Measurements from ENCODE around the gene SLC39A8. TPM values are rescaled to one million over a fixed set of nuclear protein-coding genes. Genes with fewer than 3 reads are reported as not detected.
"Not testable (repeated sequence)": the region's sequence is repeated elsewhere in the genome, so short reads cannot be mapped to it uniquely, and the experiment has no call there.

Gene SLC39A8
- total and polyA plus RNA-seq, 4 donors: 179 to 314 (median 235) TPM

DNA sequence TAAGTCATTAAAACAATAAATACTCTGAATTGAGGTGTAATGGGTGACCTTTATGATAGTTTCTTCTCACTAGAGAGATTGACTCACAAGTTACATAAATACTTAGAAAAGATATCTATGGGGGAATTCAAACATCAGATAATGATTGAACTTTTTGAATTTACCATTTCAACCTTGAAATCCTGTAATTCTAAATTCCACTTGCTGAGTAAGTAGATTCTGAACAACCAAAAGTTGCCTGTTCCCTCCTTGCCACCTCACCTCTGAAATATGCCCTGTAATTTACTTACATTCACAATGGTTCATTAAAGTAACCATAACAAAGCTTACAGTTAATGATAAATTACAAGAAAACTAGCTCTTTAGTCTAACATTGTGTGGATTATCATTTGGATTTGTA, 43.3 kb upstream of the SLC39A8 start:
- H3K4me3 ChIP-seq: no peak overlapping the region
- H3K27ac ChIP-seq (ENCODE audit: low read depth in 1 of 2, low read length in 1 of 2): no peak overlapping the region
- TF ChIP-seq, protein P1, sequence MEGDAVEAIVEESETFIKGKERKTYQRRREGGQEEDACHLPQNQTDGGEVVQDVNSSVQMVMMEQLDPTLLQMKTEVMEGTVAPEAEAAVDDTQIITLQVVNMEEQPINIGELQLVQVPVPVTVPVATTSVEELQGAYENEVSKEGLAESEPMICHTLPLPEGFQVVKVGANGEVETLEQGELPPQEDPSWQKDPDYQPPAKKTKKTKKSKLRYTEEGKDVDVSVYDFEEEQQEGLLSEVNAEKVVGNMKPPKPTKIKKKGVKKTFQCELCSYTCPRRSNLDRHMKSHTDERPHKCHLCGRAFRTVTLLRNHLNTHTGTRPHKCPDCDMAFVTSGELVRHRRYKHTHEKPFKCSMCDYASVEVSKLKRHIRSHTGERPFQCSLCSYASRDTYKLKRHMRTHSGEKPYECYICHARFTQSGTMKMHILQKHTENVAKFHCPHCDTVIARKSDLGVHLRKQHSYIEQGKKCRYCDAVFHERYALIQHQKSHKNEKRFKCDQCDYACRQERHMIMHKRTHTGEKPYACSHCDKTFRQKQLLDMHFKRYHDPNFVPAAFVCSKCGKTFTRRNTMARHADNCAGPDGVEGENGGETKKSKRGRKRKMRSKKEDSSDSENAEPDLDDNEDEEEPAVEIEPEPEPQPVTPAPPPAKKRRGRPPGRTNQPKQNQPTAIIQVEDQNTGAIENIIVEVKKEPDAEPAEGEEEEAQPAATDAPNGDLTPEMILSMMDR (IDR thresholded peaks at IDR 0.05; ENCODE audit: control extremely low read depth, extremely low read depth): no peak
- no peak overlapping the region for H3K9ac ChIP-seq (ENCODE audit: insufficient read depth in 1 of 2, low read length in 2 of 2)
- H3K4me1 ChIP-seq (ENCODE audit: control insufficient read depth in 5 of 5, insufficient read depth in 5 of 5, low read length in 5 of 5): peaks cover 0 to 9% (median 0%) of the 10 kb centered on the region in 5 donors
- ATAC-seq (ENCODE audit: insufficient read depth, low FRiP score): no peak
- H3K9me3 ChIP-seq (ENCODE audit: control insufficient read depth in 4 of 4, insufficient read depth in 3 of 4, low read length in 3 of 4): peaks cover 0 to under 1% (median 0%) of the 10 kb centered on the region in 4 donors
- H3K36me3 ChIP-seq (ENCODE audit: control insufficient read depth in 4 of 4, insufficient read depth in 4 of 4, low read length in 4 of 4): no peaks in the 10 kb centered on the region
- no peak for DNase-seq
- peaks cover 0 to 9% (median 2%) of the 10 kb centered on the region in 3 donors for H3K27me3 ChIP-seq (ENCODE audit: control insufficient read depth in 3 of 3, insufficient read depth in 3 of 3, low read length in 2 of 3)

DNA sequence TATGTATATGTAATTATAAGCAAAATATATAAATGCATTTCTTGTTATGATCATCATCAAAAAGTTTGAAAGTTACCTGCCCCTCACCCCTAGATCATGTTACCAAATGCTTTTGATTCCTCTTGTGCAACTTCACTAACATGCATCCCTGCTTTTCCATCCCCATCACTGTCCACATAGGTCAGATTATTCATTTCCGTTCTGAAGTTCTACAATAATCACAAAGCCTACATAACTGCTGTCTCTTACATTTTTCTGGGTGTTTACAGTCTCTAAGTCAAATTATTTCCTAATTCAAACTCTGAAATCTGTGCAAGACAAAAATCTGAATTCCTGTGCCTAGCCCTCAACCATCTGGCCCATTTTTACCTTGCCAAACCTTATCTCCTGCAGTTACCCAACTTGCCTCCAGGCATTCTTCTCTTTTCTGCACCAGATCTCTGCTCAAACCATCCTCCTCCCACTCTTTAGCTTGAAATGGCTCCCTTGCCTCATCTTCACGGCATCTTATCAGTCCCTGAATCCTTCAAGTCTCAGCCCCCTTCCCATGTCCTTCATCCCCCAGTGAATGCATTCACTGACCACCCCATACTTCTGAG, 42.4 kb upstream of the SLC39A8 start:
- TF ChIP-seq, protein P1 (IDR thresholded peaks at IDR 0.05; ENCODE audit: control extremely low read depth, extremely low read depth): no peak
- Histone ChIP-seq H3K9me3 (ENCODE audit: control insufficient read depth in 4 of 4, insufficient read depth in 3 of 4, low read length in 3 of 4) (peaks cover 0 to 3% (median 0%) of the 10 kb centered on the region in 4 donors), H3K27ac (ENCODE audit: low read depth in 1 of 2, low read length in 1 of 2) (no peak overlapping the region), H3K4me1 (ENCODE audit: control insufficient read depth in 5 of 5, insufficient read depth in 5 of 5, low read length in 5 of 5) (peaks cover 0 to 4% (median 0%) of the 10 kb centered on the region in 5 donors), H3K4me3 (no peak overlapping the region), H3K9ac (ENCODE audit: insufficient read depth in 1 of 2, low read length in 2 of 2) (no peak overlapping the region), H3K27me3 (ENCODE audit: control insufficient read depth in 3 of 3, insufficient read depth in 3 of 3, low read length in 2 of 3) (peaks cover 0 to 9% (median 2%) of the 10 kb centered on the region in 3 donors), H3K36me3 (ENCODE audit: control insufficient read depth in 4 of 4, insufficient read depth in 4 of 4, low read length in 4 of 4) (no peaks in the 10 kb centered on the region)
- DNase-seq: no peak
- 31 to 49% methylated on average over 2 of the region's 2 CpGs for WGBS, 2 donors
- no peak for ATAC-seq (ENCODE audit: insufficient read depth, low FRiP score)

DNA sequence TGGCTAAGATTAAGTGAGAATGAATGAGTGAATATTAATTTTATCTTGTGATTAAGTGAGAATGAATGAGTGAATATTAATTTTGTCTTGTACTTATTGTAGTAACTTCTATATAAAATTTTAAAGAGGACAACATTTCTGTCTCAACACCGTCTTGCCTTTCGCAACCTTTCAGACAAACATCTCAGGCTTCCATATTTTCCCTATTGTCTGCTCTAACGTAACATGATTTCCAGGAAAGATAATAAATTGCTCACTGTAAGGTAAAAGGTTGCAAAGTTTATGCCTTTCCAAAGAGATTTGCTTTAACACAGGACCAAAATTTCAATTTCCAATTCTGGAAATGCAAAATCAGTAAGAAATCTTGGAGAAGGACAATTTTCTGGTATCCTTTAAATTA, 41.7 kb upstream of the SLC39A8 start:
- ATAC-seq (ENCODE audit: insufficient read depth, low FRiP score): no peak
- DNase-seq: no peak
- peaks cover 0 to 9% (median 2%) of the 10 kb centered on the region in 3 donors for H3K27me3 ChIP-seq (ENCODE audit: control insufficient read depth in 3 of 3, insufficient read depth in 3 of 3, low read length in 2 of 3)
- no peak overlapping the region for H3K9ac ChIP-seq (ENCODE audit: insufficient read depth in 1 of 2, low read length in 2 of 2)
- H3K4me1 ChIP-seq (ENCODE audit: control insufficient read depth in 5 of 5, insufficient read depth in 5 of 5, low read length in 5 of 5): no peaks in the 10 kb centered on the region
- H3K27ac ChIP-seq (ENCODE audit: low read depth in 1 of 2, low read length in 1 of 2): no peak overlapping the region
- peaks cover 0 to 3% (median 0%) of the 10 kb centered on the region in 4 donors for H3K9me3 ChIP-seq (ENCODE audit: control insufficient read depth in 4 of 4, insufficient read depth in 3 of 4, low read length in 3 of 4)
- 70 to 73% methylated on average over 3 of the region's 3 CpGs for WGBS, 2 donors
- H3K4me3 ChIP-seq: no peak overlapping the region
- no peaks in the 10 kb centered on the region for H3K36me3 ChIP-seq (ENCODE audit: control insufficient read depth in 4 of 4, insufficient read depth in 4 of 4, low read length in 4 of 4)
- TF ChIP-seq, protein P1 (IDR thresholded peaks at IDR 0.05; ENCODE audit: control extremely low read depth, extremely low read depth): no peak

DNA sequence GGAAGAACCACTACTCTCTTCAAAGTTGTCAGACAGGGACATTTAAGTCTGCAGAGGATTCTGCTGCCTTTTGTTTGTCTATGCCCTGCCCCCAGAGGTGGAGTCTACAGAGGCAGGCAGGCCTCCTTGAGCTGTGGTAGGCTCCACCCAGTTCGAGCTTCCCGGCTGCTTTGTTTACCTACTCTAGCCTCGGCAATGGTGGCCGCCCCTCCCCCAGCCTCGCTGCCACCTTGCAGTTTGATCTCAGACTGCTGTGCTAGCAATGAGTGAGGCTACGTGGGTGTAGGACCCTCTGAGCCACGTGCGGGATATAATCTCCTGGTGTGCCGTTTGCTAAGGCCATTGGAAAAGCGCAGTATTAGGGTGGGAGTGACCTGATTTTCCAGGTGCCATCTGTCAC, 35.0 kb upstream of the SLC39A8 start:
- H3K9ac ChIP-seq (ENCODE audit: insufficient read depth in 1 of 2, low read length in 2 of 2); H3K4me3 ChIP-seq; H3K36me3 ChIP-seq (ENCODE audit: control insufficient read depth in 4 of 4, insufficient read depth in 4 of 4, low read length in 4 of 4); DNase-seq; H3K4me1 ChIP-seq (ENCODE audit: control insufficient read depth in 5 of 5, insufficient read depth in 5 of 5, low read length in 5 of 5); H3K27me3 ChIP-seq (ENCODE audit: control insufficient read depth in 3 of 3, insufficient read depth in 3 of 3, low read length in 2 of 3); ATAC-seq (ENCODE audit: insufficient read depth, low FRiP score); H3K9me3 ChIP-seq (ENCODE audit: control insufficient read depth in 4 of 4, insufficient read depth in 3 of 4, low read length in 3 of 4); H3K27ac ChIP-seq (ENCODE audit: low read depth in 1 of 2, low read length in 1 of 2): not testable (repeated sequence)
- 78 to 89% methylated on average over 10 of the region's 10 CpGs for WGBS, 2 donors
